Activated CD4-positive, alpha-beta T cell treated with anti-CD3 and anti-CD28 coated beads for 48 hours (primary cell): ENCODE results near the gene OR51E1.

ENCODE experiments used
- DNase-seq: peaks from one replicate; pipeline ENCODE4 v3.0.0-alpha.2; 2020

Gene OR51E1

GRCh38 chr11:4654635-4655369 is 11.0 kb downstream of the OR51E1 start:
- DNase-seq, result no peak

- DNase-seq, result no peak
These were observed 15.1 kb downstream of the OR51E1 start for GRCh38 chr11:4658629-4659445.

DNA sequence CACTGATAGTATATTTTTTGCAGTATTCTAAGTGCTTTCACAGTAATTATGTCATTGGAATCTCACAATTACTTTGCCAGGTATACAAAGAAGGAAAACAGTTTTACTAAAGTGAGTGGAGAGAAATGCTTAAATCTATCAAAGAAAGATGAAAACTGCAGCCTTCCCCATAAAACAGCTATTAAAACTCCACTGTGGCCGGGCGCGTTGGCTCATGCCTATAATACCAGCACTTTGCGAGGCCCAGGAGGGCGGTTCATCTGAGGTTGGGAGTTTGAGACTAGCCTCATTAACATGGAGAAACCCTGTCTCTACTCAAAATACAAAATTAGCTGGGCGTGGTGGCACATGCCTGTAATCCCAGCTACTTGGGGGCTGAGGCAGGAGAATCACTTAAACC is 19.1 kb downstream of the OR51E1 start:
- DNase-seq, result no peak

DNA sequence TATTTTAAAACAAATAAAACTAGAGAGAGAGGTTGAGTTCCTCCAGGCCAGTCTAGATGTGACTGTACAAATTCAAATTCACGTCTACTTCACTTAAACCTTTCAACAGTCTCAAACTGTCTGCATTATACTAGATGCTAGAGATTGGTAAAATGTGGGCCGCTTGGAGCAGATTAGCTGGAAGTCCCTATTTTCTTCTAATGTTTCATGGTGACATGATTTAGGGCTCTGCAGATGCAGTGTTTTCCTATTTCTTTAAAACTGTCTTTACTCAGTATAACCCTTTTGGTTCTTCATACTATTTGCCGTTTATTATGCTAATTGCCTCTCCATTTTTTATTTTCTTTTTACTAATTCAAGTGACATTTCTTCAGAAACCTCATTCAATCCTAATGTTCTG is 20.4 kb downstream of the OR51E1 start:
- DNase-seq, result no peak

DNA sequence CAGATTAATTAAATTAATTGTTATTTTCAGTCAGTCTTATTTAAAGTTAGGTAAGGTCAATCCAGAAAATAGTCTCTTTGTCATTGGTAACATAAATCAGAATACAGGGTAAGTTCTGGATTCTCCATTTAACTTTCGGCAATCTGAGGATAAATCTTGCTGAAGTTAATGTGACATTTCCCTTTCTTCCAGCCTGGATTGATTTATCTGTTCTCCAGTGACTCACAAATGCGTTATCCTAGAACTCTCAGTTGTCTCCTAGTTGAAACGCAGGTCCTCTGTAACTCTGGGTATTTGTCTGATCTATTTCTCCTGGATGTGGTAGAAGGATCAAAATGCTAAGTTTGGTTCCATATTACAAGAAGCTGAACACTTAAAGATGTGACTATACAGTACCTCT is 21.0 kb downstream of the OR51E1 start:
- no peak for DNase-seq

- no peak for DNase-seq
These were observed 21.6 kb downstream of the OR51E1 start for GRCh38 chr11:4665424-4665823.

DNA sequence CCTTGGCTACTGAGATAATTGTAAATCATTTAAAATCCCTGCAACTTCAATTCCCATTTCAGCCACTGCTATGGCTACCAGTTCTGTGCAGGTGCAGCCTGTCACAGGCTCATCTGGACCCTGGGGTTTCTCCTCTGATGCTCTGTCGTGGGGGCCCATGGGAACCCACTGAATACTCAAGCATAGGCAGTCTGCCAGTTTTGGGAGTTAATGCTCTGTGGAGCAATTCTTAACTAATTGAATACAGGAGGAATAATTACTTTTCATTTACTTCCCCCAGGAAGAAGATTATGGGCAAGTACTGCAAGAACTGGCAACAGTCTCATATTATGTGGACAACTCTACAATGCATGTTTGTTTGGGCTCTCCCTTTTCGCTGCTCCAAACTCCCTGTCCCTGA is 28.0 kb downstream of the OR51E1 start:
- DNase-seq, result no peak

DNA sequence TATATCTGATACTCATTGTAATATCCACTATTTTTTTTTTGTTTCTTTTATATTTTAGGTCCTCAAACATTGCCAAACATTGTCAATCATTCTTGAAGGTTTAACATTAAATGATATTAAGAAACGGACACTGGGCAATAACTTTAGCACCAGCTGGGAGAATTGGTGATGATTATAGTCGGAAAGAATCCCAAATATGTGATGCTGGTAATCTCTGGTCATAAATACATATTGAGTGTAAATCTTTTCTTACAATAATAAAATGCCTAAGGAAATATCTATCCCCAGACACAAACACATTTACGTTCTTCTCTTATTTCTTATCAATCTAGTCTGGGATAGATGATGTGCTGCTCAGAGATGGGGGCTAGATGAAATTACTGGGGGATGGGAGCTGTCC is 28.7 kb downstream of the OR51E1 start:
- no peak for DNase-seq

- no peak for DNase-seq
These were observed 30.0 kb downstream of the OR51E1 start for GRCh38 chr11:4673781-4674180.

- DNase-seq, result no peak
These were observed 34.2 kb downstream of the OR51E1 start for GRCh38 chr11:4677948-4678347.

- no peak for DNase-seq
These were observed 36.6 kb downstream of the OR51E1 start for GRCh38 chr11:4680341-4680740.

- no peak for DNase-seq
These were observed 39.0 kb downstream of the OR51E1 start for GRCh38 chr11:4682623-4683419.

GRCh38 chr11:4684631-4685285 is 41.0 kb downstream of the OR51E1 start:
- DNase-seq, result no peak

- DNase-seq, result no peak
These were observed 51.7 kb downstream of the OR51E1 start for GRCh38 chr11:4695442-4695841.

- no peak for DNase-seq
These were observed 53.8 kb downstream of the OR51E1 start, which contains the start of gene OR51E2 for GRCh38 chr11:4697585-4697984. OR51E2 (minus strand) TSS chr11:4697853; CDS start chr11:4682711, 15,142 bp downstream.

- no peak for DNase-seq
These were observed 56.1 kb downstream of the OR51E1 start for GRCh38 chr11:4699697-4700435.

DNA sequence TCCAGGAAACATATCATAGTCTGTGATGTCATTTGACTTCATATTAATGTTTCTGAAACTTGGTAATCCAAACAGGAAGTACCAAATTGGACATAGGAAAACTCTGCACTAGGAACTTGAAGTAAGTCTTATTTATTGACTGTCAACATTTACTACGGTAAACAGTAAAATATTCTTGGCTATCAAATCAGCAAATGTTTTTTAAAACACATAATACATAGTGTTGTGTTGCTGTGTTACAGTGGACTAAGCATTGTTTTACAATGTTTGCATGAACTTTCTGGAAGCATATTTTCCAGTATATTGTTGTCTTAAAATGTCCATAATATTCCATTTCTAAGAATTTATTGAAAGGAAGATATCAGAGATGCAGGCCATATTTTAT is 56.6 kb downstream of the OR51E1 start:
- DNase-seq, result no peak

DNA sequence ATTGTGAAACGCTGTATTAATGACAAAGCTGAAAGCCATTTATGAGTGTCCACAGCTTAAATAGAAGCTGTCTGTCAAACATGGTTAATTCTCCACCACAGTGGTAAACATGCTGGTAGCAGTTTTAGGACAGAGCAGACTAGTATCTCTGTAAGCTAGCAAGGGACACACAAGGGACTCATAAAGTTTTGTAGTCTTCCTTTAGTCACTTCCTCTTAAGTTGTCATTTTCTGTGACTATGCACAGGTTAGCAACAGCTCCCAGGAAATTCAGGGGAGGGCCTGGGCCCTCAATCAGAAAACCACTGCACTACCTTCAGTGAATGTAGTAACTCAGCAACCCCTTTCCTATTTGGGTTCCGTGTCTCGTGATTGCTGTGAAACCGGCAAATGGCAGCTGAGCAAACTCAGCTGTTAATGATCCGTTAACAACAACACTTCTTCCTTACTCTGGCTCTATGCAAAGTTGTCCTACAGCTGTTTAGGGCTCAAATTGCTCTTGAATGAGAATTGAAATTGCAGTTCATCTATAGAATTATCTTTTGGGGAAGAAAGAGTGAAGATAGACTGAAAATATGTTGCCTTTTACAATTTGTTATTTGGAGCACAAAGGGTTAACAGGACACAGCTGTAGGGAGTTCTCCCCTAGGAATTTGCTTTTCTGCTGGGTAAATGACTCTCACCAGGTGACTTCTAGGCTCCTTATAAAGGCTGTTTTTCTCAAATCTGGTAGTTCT is 60.4 kb downstream of the OR51E1 start, which contains the start of gene MMP26:
Gene MMP26, plus strand, starts transcription at position 731 of the 736 bp plus-strand sequence.
- no peak for DNase-seq

DNA sequence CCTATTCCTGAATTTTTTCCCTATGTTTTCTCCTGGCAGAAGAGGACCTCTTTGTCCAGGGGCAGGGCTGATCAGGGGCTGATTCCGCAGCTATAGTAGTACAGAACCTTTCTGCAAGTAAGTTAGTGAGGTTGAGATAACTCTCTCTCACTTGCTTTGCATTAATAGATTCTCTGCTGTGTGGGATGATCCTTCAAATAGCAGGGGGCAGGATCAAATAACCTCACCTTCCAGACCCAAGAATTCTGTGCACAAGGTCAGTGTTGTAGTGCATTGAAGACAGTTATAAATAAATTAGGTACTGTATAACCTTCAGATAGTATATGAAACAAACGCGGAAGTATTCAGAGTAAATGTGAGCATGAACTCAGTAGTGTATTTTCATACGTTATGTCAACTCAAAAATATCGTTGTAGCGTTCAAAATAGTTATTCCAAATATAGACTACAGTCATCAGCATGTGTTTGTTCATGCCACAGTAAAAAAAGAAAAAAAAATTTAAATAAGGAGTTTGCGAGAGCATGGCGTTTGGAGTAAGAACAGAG is 61.1 kb downstream of the OR51E1 start:
- no peak for DNase-seq
